ENCODE results near the gene CCDC106. TPM values are rescaled to one million over a fixed set of nuclear protein-coding genes. Genes with fewer than 3 reads are reported as not detected.

Gene CCDC106
- total and polyA plus RNA-seq, 12 donors: 14.8 to 63.8 (median 27.9) TPM

DNA sequence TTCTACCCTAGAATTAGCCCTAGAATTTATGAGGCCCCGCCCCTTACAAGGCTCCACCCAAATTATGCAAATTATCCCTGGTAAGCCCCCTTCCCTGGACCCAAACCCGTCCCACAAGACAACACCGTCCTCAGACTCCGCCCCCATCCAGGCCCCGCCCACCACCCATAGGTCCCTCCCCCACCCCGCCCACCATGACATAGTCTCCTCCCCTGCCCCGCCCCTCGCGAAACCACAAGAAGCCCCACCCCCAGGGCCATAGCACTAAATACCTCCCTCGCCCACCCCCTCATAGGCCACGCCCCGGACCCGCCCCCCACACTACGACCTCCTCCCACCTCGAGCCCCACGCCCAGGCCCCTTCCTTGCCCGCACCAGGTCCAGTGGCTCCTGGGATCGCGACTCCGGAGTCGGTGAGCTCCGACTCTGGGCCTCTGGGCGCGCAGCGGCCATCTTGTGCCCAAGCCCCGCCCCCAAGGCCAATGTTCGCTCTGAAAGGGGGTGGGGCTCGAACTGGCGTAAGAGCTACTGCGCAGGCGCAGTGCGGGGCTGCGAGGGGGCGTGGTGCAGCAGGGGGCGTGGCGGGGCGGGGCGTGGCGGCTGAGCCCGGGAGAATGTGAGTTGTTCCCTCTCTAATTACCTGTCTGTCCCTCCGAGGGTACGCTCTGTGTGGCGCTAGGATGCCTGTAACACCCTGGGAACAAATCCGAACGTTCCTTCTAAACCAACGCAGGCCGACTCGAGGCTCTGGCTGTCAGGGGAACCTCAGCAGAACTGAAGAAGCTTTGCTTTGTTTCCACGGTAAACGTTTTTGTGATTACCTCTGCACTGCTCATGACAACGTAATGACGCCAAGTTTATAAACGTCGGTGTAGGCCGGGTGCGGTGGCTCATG, 23.7 kb upstream of the CCDC106 start, which contains the start of gene ZNF784:
Gene ZNF784, minus strand, starts transcription at position 458 of the 895 bp plus-strand sequence. Its CDS starts 5 bp downstream, at position 453.
- H3K9me3 ChIP-seq (replicated peaks in 1 of 3): no peaks in the 10 kb centered on the region

DNA sequence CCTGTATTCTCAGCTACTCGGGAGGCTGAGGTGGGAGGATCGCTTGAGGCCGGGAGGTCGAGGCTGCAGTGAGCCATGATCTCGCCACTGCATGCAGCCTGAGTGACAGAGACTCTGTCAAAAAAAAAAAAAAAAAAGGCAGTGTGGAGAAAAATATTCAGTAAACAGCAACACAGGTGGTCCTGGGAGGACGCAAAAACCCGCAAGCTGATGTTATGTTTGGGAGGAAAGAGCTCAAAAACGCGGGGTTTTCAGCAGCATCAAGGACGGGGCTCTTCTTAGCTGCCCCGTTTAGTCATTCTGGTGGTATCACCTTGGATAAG, 23.0 kb upstream of the CCDC106 start:
- no peak for TF ChIP-seq POLR2A (IDR thresholded peaks at IDR 0.05)
- TF ChIP-seq, protein P1, sequence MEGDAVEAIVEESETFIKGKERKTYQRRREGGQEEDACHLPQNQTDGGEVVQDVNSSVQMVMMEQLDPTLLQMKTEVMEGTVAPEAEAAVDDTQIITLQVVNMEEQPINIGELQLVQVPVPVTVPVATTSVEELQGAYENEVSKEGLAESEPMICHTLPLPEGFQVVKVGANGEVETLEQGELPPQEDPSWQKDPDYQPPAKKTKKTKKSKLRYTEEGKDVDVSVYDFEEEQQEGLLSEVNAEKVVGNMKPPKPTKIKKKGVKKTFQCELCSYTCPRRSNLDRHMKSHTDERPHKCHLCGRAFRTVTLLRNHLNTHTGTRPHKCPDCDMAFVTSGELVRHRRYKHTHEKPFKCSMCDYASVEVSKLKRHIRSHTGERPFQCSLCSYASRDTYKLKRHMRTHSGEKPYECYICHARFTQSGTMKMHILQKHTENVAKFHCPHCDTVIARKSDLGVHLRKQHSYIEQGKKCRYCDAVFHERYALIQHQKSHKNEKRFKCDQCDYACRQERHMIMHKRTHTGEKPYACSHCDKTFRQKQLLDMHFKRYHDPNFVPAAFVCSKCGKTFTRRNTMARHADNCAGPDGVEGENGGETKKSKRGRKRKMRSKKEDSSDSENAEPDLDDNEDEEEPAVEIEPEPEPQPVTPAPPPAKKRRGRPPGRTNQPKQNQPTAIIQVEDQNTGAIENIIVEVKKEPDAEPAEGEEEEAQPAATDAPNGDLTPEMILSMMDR (IDR thresholded peaks at IDR 0.05): no peak
- peaks cover 0 to 21% of the 10 kb centered on the region in 2 donors for H3K4me1 ChIP-seq (replicated peaks in 1 of 2)
- intact Hi-C loops (cut with DNase I): no loop called here
- H3K27ac ChIP-seq: peak overlapping the region in 2 of 5 donors; percentile 95 to 98
- no peaks in the 10 kb centered on the region for H3K27me3 ChIP-seq
- no peak for DNase-seq
- peaks cover 0 to 12% of the 10 kb centered on the region in 2 donors for H3K36me3 ChIP-seq (replicated peaks in 1 of 2)
- H3K4me3 ChIP-seq: peak overlapping the region in 1 of 4 donors; percentile 64
- H3K9me3 ChIP-seq (replicated peaks in 1 of 3): no peaks in the 10 kb centered on the region
- 31 to 39% (median 35%) methylated on average over 11 of the region's 11 CpGs for WGBS, 4 donors

More for the DNA sequence above, 23.7 kb upstream of the CCDC106 start, which contains the start of gene ZNF784:
- Histone ChIP-seq H3K27ac (peak within 1 kb of the TSS; percentile 91 to 98 (median 95)), H3K27me3 (no peaks in the 10 kb centered on the region), H3K4me3 (peak within 1 kb of the TSS in 3 of 4 donors; percentile 61 to 97 (median 64)), H3K36me3 (replicated peaks in 1 of 2) (peaks cover 0 to 12% of the 10 kb centered on the region in 2 donors), H3K4me1 (replicated peaks in 1 of 2) (peaks cover 0 to 25% of the 10 kb centered on the region in 2 donors)
- peak; percentile 91 to 95 (median 94) for DNase-seq
- 0 to 1% (median 1%) methylated on average over 16 to 56 of the region's 56 CpGs for WGBS, 4 donors
- TF ChIP-seq, protein P1 (IDR thresholded peaks at IDR 0.05): no peak
- peak in 1 of 2 donors; percentile 39 for TF ChIP-seq POLR2A (IDR thresholded peaks at IDR 0.05)
- intact Hi-C loops (cut with DNase I): no loop called here

DNA sequence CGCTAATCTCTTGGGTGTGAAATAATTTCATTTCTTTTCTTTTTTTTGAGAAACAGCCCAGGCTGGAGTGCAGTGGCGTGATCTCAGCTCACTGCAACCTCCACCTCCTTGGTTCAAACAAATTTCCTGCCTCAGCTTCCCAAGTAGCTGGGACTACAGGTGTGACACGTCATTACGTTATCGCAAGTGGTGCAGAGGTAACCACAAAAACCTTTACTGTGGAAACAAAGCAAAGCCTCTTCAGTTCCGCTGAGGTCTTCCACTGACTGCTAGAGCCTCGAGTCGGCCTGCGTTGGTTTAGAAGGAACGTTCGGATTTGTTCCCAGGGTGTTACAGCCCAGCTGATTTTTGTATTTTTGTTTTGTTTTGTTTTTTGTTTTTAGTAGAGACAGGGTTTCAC, 21.7 kb upstream of the CCDC106 start:
- TF ChIP-seq, protein P1 (IDR thresholded peaks at IDR 0.05): no peak
- TF ChIP-seq POLR2A (IDR thresholded peaks at IDR 0.05): no peak
- Histone ChIP-seq H3K27ac (no peak overlapping the region), H3K4me1 (replicated peaks in 1 of 2) (peaks cover 0 to 21% of the 10 kb centered on the region in 2 donors), H3K36me3 (replicated peaks in 1 of 2) (peaks cover 0 to 4% of the 10 kb centered on the region in 2 donors), H3K4me3 (no peak overlapping the region), H3K9me3 (replicated peaks in 1 of 3) (no peaks in the 10 kb centered on the region), H3K27me3 (no peaks in the 10 kb centered on the region)
- intact Hi-C loops (cut with DNase I): no loop called here
- WGBS, 4 donors: 87 to 92% (median 89%) methylated on average over 11 of the region's 11 CpGs
- DNase-seq: no peak

DNA sequence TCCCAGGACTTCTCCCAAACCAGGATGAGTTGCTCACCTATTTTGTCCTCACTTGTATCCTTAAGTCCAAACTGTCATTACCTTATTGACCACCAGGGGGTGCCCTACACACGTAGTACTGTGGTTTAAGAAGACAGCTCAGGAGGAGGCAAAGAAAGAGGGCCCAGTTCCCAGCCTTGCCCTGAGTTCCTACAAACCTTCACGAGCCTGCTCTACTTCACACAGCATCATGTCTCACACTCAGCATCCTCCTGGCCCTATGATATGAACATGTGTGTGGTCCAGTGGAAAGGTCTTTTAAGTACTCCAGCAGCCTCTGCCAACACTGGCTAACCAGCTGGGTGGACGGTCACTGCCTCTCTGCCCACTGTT, 15.6 kb upstream of the CCDC106 start:
- peak overlapping the region in 1 of 5 donors; percentile 59 for H3K27ac ChIP-seq
- no peak overlapping the region for H3K4me3 ChIP-seq
- no peaks in the 10 kb centered on the region for H3K9me3 ChIP-seq (replicated peaks in 1 of 3)
- DNase-seq: peak; percentile 92 to 98 (median 95)
- TF ChIP-seq, protein P1 (IDR thresholded peaks at IDR 0.05): peak; percentile 89 to 95 (median 92)
- no peak for TF ChIP-seq POLR2A (IDR thresholded peaks at IDR 0.05)
- no peaks in the 10 kb centered on the region for H3K27me3 ChIP-seq
- intact Hi-C loops (cut with DNase I): loop anchor here in 1 of 2 donors (5.0 kb wide), 1 partner anchor 115 kb away; no protein-coding TSS in a partner anchor
- 20 to 32% (median 29%) methylated on average over 3 of the region's 3 CpGs for WGBS, 4 donors
- H3K4me1 ChIP-seq (replicated peaks in 1 of 2): peaks cover 18 to 20% of the 10 kb centered on the region in 2 donors
- no peaks in the 10 kb centered on the region for H3K36me3 ChIP-seq (replicated peaks in 1 of 2)

All from adrenal gland (tissue), 12 donors.